ENCODE data around the gene ZNF75A. TPM values are rescaled to one million over a fixed set of nuclear protein-coding genes. Genes with fewer than 3 reads are reported as not detected.
"Not testable (repeated sequence)": the region's sequence is repeated elsewhere in the genome, so short reads cannot be mapped to it uniquely, and the experiment has no call there.

Gene ZNF75A
- total RNA-seq, result 10 to 100 TPM; 17.9 to 24.1 TPM
- long read RNA-seq, partial matches to known transcripts, result 8 of 18 reads
- long read RNA-seq, other reads (novel, unspliced or antisense), result 9 of 18 reads

DNA sequence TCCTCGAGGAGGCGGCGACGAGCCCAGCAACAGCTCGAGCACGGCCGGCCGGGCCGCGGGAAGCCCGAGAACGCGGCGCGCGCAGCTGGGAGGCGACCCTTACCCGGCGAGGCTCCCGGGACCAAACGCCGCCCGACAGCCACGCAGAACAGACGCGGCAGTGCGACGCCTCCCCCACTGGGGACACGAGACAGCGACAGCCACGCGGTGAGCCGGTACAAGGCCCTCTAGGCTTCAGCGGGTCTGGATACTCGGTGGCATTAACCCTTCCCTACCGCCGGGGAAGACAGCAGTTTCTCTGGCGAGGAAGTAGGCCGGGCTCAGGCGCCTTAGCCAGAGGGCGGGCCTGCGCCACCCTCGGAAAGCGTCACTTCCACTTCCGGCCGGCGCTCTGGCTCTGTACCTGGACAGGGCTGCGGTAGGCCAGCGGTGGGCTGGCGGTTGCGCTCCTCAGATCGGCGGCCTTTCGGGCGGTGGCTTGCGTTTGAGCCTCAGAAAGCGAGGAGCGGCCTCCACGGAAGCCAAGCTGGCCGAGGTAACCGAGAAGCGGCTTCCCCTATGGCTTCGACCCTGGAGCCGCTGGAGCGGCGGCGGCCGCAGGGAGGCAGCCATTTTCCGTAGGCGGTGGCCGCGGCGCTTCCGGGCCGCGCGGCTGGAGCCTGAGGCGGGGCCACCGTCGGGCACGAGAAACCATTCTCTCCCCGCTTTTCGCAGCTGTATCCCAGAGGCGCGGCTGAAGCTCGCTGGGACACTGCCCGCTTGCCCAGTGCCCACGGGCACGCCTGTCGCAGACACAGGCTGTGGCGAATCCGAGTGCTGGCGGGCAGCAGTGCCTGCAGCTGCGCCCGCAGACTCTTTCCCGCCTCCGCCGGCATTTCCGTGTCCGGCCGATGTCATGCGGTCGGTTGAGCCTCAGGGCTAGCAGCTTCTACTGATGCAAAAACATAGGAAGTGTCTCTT is at the start of gene ZNF75A, which contains the start of gene TIGD7:
Gene ZNF75A, plus strand, starts transcription at position 389 of the 960 bp plus-strand sequence. CDS start 2,932 bp downstream, outside the sequence.
Gene TIGD7, minus strand, starts transcription at position 322 of the 960 bp plus-strand sequence. CDS start 4,816 bp downstream, outside the sequence.
- DNase-seq, result peak; percentile 89 to 90
- intact Hi-C loops (cut with DNase I, micrococcal nuclease), result no loop called here
- peak; percentile 99 for ATAC-seq

DNA sequence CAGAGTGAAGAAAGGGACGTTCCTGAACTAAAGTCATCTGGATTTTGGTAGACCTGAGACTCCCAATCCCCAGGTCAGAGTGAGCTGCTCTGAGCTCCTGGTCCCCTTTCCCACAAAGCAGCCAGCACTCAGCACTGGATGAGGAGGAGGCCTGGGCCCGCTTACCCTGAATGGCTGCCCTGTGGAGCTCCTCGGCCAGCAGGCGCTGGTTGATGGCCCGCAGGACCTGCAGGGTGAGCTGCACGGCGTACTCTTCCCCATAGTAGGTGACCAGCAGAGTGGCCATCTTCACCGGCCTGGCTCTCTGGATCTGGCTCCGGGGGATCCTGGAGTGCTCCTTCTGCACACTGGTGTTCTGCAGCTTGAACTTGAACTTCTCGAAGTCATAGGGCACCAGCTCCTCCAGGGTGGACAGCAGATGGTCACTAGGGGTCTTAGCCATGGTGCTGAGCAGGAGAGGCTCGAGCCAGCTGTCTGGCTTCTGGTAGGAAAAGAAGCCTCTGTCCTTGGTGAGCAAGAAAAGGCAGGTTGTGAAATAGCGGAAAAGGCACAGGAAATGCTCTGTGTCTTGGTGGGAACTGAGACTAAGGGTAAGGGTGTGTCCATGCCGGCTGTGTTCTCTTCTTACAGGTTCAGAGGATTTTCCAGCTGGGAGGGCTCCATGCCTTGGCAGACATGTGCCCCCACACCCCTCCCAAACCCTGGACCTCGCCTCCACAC is 49.0 kb upstream of the ZNF75A start, which contains the start of gene MEFV:
Gene MEFV, minus strand, starts transcription at position 488 of the 720 bp plus-strand sequence. Its CDS starts 46 bp downstream, at position 442.
- DNase-seq, result no peak
- intact Hi-C loops (cut with DNase I, micrococcal nuclease), result no loop called here
- no peak for ATAC-seq

DNA sequence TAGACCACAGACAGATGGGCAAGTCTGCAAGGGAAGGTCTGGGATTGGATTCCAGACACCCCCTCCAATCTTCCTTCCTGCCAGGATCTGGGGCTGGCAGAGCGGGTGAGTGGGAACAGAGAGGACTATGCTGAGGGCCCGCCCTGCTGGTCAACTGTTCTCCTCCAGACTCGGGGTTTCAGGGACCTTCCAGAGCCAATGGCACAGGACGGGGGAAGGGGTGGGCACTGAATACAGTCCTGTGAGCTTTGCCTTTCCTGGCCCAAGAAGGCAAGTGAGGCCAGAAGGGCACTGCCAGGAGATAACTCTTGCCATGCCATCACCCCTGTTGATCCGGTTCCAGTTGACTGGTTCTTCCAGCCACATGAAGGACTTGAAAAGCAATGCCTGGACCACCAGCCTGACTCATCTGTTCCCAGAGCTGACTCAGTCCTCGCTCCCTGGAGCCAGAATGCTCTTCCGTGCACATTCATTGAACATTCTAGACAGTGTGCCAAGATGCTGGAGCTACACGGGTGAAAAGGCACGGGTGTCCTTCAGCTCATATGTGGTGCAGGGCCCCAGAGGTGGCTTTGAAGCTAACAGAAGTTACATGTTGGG is 48.3 kb upstream of the ZNF75A start:
- intact Hi-C loops (cut with DNase I, micrococcal nuclease), result no loop called here
- ATAC-seq, result no peak

DNA sequence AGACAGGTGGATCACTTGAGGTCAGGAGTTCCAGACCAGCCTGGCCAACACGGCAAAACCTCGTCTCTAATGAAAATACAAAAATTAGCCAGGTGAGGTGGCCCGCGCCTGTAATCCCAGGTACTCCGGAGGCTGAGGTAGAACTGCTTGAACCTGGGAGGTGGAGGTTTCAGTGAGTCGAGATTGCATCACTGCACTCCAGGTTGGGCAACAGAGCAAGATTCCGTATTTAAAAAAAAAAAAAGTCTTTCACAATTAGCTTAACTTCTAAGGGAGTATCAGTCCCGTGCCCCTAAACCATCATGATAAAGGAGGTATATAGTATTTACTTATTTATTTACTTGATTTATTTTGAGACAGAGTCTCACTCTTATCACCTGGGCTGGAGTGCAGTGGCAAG is 45.5 kb upstream of the ZNF75A start:
- intact Hi-C loops (cut with DNase I, micrococcal nuclease), result no loop called here
- ATAC-seq (no peak), DNase-seq (no peak)

More for the DNA sequence above, 48.3 kb upstream of the ZNF75A start:
- DNase-seq, result no peak

DNA sequence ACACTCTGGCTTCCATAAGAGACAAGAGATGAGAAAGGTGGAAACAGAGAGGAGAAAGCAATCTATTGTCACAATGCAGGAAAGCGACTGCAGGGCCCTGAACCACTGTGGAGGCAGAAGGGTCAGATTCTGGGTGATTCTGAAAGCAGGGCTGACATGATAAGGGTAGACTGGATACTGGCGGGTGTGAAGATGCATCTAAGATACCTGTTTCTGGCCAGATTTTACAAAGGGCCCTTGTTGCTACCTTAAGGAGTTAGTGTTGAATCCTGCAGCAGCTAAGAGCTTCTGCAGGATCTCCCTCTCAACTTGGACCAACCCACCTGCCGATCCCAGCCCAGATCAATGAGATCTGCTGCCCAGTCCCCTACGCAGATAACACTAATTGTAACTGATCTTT is 42.8 kb upstream of the ZNF75A start:
- DNase-seq (no peak), ATAC-seq (no peak)
- intact Hi-C loops (cut with DNase I, micrococcal nuclease), result no loop called here

DNA sequence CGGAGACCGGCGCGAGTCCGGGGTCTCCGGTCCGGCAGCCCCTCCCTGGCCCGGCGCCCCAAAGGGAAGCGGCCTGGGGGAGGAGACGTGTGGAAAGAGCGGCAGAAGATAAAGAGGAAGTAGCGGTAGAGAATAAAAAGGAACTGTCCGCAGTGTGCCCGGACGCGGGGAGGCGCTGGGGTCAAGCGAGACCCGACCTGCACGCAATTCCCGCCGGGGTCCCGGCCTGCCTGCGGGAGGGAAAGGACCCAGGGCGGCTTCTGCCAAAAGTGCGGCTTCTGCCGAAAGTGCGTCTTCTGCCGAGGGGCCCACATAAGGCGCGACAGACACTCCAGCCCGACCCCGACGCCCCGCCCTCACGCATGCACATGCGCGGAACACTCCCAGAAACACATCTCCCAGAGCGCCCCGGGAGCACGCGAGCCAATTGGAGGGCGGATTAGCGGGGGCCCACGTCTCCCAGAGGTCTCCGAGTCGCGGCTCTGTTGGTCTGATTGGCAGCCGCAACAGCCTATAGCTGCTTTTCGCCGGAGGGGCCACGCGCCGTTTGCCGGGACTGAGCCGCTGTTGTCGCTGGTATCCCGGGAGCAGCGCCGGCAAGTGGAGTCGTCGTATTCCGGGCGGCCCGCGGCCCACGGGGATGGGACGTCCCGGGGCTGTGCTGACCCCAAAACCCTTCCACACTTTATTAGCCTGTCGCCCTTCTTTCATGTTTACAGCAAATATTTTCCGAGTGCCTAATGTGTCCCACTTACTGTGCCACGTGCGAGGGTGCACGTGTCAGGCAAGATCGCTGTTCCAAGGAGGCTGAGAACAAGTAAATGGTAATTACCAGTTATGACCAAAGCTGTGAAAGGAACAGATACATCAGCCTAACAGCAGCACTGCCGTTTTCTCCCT is 40.9 kb upstream of the ZNF75A start:
- DNase-seq (peak; percentile 95 to 98), ATAC-seq (peak; percentile 89)
- intact Hi-C loops (cut with DNase I, micrococcal nuclease), result no loop called here

DNA sequence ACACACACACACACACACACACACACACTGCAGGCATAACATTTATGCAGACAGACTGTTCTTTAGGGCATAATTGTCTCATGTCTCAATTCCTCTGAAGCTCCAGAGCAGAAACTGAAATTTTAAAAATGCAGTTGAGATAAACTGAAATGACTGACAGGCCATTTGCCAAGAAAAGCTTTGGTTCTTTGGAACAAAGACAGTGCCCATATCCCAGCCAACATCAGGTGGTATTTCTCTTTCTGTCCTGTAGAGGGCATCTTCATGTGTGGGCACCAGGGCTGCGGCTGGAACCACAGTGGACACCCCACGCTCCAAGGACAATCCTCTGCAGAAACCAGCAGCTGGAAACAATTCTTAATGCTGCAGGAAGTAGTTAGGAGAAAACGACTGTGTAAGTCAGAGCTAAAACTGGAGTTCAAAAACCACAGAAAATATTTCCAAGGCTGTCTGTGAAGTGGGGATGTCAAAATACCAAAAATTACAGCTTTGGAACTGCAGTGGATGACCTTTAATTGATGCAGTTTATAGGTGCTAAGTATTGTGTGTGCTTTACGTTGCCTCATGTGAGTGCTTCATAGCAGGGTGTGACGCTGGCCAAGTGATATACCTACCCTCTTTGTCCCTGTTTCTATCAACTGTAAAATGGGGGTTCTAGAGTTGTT is 38.3 kb upstream of the ZNF75A start:
- intact Hi-C loops (cut with DNase I, micrococcal nuclease), result no loop called here
- DNase-seq, result no peak
- no peak for ATAC-seq

DNA sequence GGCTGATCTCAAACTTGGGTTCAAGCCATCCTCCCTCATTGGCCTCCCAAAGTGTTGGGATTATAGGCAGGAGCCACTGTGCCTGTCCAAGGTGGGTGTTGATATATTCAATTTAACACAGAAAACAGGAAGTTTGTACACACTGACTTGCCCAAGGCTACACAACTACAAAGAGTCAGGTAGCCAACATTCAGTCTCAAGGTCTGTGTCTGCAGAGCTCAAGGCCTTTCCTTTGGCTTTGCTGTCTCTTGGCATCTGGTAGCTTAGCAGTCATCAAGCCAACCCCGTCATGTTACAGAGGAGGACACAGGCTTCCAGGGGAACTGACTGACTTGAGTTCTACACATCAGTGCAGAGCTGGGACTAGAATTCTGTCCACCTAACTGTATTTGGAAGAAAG is 37.0 kb upstream of the ZNF75A start:
- no peak for ATAC-seq
- DNase-seq, result no peak
- intact Hi-C loops (cut with DNase I, micrococcal nuclease), result no loop called here

DNA sequence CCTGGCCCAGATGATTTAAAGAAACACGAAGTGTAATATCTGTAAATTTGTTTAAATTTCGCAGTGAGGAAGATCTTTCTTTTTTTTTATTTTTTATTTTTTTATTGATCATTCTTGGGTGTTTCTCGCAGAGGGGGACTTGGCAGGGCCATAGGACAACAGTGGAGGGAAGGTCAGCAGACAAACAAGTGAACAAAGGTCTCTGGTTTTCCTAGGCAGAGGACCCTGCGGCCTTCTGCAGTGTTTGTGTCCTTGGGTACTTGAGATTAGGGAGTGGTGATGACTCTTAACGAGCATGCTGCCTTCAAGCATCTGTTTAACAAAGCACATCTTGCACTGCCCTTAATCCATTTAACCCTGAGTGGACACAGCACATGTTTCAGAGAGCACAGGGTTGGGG is 34.6 kb upstream of the ZNF75A start:
- ATAC-seq; intact Hi-C loops (cut with DNase I, micrococcal nuclease); DNase-seq: not testable (repeated sequence)

DNA sequence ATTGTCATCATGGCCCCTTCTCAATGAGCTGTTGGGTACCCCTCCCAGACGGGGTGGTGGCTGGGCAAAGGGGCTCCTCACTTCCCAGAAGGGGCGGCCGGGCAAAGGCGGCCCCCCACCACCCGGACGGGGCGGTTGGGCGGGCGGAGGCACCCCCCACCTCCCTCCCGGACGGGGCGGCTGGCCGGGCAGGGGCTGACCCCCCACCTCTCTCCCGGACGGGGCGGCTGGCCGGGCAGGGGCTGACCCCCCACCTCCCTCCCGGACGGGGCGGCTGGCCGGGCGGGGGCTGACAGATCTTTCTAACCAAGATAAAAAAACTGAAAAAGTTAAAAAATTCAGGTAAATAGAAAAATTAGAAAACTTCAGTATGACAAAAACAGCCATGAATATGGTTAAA is 34.0 kb upstream of the ZNF75A start:
- ATAC-seq; intact Hi-C loops (cut with DNase I, micrococcal nuclease); DNase-seq: not testable (repeated sequence)

DNA sequence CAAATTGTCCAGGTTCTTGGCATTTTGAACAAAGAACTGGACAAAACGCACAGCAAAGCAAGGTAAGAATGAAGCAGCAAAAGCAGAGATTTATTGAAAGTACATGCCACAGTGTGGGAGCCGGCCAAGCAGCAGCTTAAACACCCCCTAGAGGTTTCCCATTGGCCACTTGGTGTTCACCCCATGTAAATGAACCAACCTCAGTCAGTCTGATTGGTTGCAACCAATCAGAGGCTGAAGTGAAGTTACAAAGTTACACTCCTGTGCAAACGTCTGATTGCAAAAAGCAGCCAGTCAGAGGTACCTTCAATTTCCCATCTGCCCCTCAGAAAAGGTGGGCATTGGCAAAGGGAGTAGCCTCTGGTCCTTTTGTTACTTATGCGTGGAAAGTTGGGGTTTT is 30.8 kb upstream of the ZNF75A start:
- intact Hi-C loops (cut with DNase I, micrococcal nuclease), result no loop called here
- DNase-seq, result no peak
- no peak for ATAC-seq

DNA sequence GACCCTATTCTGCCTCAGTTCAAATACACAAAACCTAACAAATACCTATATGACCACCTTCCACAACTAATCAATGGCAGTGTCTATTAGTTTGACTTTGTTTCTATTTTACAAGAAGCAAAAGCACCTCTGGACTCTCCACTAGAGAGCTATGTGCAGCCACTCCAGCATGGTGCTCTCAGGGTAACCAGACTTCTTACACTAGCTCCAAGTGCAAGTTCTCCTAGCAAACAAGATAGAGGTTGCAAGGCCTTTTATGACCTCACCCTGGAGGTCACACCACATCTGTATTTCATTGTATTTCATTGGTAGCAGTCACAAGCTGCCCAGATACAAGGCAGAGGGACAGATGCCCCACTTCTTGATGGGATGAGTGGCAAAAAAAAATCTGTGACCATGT is 30.4 kb upstream of the ZNF75A start:
- no peak for ATAC-seq
- DNase-seq, result no peak
- intact Hi-C loops (cut with DNase I, micrococcal nuclease), result no loop called here

DNA sequence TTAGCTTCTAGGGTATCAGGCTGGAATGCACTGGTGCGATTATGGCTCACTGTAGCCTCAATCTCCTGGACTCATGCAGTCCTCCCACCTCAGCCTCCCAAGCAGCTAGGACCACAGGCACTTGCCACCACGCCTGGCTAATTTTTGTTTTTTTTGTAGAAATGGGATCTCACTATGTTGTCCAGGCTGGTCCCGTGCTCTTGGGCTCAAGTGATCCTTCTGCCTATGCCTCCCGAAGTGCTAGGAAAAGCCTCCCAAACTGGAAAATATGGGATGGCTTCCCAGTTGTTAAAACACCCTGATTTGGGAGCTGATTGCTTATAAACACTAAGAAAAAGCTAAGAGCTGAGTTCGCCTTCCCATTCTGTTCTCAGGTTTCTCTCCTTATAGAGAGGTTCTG is 28.6 kb upstream of the ZNF75A start:
- ATAC-seq (no peak), DNase-seq (no peak)
- intact Hi-C loops (cut with DNase I, micrococcal nuclease), result no loop called here

DNA sequence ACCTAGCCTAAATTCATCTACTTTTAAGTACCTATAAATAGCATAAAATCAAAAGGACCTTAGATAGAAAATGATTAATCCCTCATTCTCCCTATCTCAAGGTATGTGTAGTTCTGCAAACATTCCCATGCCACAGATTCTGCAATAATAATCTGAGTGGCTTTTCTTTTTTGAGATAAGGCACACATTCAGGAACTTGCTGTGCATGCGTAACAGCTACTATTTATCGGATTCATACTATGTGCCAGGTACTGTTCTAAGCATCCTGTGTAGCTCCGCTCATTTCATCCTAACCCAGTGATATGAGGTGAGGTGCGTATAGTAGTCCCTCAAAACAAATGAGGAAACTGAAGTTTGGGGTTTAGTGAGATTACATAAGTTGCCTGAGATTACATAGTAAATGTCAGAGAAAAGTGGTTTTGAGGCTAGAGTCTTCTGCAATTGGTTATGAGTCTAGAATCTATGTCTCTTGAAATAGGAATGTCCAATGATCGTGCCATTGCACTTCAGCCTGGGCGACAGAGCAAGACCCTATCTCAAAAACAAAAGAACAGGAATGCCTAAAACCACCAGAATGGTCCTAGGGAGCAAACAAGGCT is 24.0 kb upstream of the ZNF75A start:
- no peak for ATAC-seq
- intact Hi-C loops (cut with DNase I, micrococcal nuclease), result no loop called here
- DNase-seq, result no peak

DNA sequence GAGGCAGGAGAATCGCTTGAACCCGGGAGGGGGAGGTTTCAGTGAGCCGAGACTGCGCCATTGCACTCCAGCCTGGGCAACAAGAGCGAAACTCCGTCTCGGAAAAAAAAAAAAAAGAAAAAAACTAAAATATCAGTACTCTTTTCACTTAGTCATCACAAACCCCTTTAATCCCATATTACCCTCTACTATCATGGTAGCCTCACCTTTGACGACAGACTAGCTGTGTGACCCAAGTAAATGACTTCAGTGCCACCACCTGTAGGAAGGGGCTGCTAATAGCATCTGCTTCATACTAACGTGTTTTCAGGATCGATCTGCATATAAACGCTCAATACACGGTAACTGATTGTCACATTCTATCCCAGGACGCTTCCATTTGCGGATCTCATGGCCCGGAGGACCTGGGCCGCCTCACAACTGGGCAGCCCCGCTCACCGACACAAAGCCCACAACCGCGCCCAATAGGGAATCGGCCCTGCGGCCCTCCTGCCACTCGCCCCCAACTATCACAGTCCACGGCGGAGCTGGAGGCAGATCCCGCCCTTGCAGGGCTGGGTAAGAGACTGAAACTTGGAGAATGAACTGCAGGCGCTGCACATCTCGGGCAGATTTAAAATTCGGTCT is 23.1 kb upstream of the ZNF75A start:
- DNase-seq (no peak), ATAC-seq (peak; percentile 44)
- intact Hi-C loops (cut with DNase I, micrococcal nuclease), result no loop called here

DNA sequence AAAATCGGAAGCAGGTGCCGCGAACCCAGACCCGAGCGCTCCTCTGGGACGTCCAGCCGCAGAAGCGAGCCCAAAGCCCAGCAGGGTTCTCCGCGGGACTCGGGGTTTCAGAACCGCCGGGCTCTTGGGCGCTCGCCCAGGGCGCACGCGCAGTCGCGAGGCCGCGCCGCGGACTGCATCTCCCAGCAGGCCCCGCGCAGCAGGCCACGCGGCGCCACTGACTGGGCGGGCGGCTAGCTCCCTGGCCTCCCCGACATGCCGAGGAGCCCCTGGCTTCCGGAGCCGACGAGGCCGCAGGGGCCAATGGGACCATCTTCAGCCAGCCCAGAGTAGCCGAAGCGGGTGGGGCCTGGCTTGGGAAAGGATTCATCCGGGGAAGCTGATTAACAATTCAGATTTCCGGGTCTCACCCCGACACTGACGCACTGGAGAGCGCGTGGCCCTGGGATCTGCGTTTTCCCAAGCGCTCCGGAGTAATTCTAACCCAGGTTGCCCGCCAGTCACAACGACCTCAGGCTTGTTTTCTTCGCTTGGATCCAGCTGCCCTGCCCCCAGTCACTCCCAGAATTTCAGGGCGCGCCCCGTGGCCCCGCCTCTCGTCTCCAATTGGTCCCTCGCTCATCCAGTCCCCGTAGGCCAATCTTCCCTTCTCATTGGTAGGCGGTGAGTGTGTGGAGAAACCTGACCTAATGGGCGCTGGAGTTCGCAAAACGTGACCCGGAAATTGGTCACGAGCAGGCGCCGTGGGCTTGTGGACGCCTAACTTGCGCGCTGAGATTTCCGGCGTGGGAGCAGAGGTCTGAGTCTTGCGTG is 22.4 kb upstream of the ZNF75A start, which contains the start of gene ZNF263:
Gene ZNF263, plus strand, starts transcription at position 762 of the 813 bp plus-strand sequence. CDS start 328 bp downstream, outside the sequence.
- peak; percentile 96 to 97 for DNase-seq
- peak; percentile 95 for ATAC-seq
- intact Hi-C loops (cut with DNase I, micrococcal nuclease), result no loop called here
